LNCAP (cell line): ENCODE results near the gene CPZ.

Source experiments
- TF ChIP-seq, protein P1 (sequence below): fragments of 450-650 bp; IDR thresholded peaks from 2 replicates; pipeline ENCODE4 v1.5.1; 2017; ENCODE audit warnings: mild to moderate bottlenecking

CPZ gene

DNA sequence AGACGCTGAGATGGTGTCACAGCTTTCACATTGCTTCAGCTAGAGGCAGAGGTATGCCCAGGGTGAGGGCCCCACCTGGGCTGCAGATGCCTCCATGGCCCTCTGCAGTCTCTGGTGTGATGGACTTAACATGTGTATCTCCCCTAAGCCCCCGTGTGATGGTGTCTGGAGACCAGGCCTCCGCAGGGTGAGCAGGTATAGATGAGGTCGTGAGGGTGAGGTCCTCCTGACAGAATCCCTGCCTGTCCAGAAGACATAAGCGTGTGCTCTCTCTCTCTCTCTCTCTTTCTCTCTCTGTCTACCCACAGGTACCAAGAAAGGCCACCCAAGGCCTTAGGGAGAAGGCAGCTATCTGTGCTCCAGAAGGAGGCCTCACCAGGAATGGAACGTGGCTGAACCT lies 50.9 kb downstream of the CPZ start:
- TF ChIP-seq, protein P1, sequence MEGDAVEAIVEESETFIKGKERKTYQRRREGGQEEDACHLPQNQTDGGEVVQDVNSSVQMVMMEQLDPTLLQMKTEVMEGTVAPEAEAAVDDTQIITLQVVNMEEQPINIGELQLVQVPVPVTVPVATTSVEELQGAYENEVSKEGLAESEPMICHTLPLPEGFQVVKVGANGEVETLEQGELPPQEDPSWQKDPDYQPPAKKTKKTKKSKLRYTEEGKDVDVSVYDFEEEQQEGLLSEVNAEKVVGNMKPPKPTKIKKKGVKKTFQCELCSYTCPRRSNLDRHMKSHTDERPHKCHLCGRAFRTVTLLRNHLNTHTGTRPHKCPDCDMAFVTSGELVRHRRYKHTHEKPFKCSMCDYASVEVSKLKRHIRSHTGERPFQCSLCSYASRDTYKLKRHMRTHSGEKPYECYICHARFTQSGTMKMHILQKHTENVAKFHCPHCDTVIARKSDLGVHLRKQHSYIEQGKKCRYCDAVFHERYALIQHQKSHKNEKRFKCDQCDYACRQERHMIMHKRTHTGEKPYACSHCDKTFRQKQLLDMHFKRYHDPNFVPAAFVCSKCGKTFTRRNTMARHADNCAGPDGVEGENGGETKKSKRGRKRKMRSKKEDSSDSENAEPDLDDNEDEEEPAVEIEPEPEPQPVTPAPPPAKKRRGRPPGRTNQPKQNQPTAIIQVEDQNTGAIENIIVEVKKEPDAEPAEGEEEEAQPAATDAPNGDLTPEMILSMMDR = no peak

DNA sequence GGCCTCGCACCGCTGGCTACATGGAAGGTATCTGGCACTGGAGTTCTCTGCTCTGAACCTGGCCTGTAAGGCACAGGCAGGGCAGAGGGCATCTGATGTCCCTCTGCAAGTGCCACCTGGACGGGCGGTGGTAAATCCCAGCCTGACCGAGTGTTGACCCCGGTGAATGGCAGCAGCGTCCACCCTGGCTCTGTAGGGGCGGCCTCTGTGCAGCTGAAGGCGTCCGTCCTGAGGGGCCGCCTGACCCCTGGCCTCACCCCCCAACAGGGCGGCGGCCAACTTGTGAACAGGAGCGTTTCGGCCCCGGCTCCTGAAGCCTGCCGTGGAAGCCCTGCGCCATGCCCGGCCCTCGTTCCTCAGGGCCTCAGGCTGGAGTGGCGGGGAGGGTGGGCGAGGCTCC lies 51.4 kb downstream of the CPZ start:
- TF ChIP-seq, protein P1 = no peak

DNA sequence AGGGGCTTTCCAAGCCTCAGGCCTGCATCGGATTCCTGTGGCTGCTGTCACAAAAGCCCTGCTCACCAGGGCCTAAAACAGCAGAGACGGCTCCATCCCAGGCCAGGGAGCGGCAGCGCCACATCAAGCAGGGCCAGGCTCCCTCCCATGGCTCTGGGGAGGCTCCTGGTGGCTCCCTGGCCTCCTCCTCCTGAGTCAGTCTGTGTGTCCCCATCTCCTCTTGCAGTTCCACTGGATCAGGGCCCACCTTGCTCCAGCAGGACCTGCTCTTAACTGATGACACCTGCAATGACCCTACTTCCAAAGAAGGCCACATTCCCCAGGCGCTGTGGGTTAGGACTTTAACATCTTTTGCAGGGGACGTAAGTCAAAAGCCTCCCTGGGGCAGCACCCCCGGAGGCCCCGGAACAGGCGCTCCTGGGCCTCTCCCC lies 51.9 kb downstream of the CPZ start:
- TF ChIP-seq, protein P1 = no peak

DNA sequence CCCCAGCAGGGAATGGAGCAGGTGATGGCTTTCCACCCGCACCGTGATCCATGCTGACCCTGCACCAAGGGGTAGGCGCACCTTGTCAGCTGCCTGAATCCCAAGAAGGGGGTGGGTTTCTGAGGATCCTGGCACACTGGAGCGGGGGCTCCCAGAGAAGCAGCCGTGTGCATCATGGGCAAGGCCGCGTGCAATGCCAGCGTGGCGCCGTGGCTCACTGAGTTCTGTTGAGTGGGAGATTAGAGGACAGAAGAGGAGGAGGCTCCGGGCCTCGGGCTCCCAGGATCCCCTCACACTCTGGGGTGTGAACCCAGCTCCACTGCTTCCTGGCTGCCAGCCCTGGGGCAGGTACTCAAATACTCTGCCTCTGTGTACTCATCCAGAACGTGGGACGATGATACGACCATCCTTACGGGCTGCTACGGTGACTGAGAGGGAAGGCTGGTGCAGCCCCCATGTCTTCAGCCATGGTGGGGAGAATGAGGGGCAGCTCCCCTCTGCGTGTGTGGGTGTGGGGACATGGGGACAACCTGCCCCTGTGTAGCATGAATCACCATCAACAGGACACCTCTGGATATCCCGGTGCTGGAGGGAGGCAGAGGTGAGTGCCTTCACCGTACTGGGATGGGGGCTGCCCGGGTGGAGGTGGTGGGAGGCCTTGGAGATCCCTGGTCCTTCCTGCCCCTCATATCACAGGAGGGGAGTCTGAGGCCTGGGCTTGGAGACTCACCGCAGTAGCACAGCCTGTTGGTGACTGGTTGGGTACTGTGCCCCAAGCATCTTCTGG lies 52.6 kb downstream of the CPZ start:
- TF ChIP-seq, protein P1 = no peak

DNA sequence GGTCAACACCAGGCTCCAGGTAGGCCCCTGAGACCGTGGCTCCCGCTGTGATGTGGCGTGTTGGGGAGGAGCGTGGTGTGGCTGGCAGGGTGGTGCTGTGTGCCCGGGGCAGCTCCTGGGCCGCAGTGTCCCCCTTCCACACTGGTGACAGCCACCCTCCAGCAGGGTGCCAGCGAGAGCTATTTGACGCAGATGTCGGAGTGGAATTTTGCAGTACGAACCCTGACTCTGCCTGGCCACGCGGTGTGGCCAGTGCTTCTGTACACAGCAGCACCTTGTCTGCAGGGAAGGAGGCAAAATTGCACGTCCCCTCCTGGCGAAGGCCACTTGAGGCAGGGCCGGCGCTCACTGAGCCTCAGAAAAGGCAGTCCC lies 53.2 kb downstream of the CPZ start:
- TF ChIP-seq, protein P1 = no peak

DNA sequence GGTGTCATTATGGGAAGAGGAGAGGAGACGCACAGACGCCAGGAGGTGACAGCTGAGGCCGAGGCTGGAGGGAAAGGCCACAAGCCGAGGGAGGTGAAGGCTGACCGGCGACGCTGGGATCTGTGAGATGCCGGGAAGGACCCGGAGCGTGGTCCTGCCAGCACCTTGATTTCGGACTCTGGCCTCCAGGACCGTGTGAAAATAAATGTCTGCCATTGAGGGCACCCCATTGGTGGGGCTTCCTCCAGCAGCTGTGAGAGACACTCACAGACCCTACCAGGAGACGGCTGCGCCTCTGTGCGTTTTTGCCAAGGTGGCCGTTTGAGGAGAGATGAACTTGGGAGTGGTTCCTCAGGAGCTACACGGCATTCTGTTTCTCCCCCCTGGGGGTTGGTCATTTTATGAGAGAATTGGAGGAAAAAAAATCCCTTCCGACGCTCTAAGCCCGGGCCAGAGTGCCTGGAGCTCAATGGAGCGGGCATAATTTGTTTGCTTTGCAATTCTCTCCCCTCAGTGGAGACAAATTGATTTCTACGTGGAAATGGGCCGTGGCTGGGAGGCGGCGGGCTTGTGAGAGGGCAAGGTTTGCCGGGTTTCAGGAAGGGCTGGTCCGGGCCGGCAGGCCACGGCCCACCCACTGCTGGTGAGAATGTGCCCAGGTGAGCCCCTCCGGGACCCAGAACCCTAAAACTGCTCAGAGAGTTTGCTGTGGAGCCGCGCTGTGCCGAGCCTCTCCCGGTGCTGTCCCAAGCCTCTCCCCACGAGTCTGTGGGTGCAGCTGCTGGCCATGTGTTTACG lies 53.9 kb downstream of the CPZ start:
- TF ChIP-seq, protein P1 = no peak

DNA sequence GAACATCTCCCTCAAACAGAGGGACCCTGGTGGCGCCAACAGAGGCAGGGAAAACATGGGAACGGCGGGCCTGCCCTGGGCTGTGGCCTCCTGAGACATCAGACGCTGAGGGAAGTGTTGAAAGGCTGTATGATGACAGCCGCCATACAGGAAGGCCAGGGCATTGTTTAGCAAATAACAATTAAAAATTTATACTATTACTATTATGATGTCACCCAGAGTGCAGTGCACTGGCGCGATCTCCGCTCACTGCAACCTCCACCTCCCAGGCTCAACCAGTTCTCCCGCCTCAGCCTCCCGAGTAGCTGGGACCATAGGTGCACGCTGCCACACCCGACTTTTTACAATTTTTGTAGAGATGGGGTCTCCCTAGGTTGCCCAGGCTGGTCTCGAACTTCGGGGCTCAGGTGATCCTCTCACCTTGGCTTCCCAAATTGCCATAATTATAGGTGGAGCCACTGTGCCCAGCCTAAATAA lies 54.6 kb downstream of the CPZ start:
- TF ChIP-seq, protein P1 = no peak
